ENCODE data around the gene CDC37L1. TPM values are rescaled to one million over a fixed set of nuclear protein-coding genes. Genes with fewer than 3 reads are reported as not detected.

Gene CDC37L1
- total RNA-seq, 1 donor from 2014 or later: 10.7 TPM

DNA sequence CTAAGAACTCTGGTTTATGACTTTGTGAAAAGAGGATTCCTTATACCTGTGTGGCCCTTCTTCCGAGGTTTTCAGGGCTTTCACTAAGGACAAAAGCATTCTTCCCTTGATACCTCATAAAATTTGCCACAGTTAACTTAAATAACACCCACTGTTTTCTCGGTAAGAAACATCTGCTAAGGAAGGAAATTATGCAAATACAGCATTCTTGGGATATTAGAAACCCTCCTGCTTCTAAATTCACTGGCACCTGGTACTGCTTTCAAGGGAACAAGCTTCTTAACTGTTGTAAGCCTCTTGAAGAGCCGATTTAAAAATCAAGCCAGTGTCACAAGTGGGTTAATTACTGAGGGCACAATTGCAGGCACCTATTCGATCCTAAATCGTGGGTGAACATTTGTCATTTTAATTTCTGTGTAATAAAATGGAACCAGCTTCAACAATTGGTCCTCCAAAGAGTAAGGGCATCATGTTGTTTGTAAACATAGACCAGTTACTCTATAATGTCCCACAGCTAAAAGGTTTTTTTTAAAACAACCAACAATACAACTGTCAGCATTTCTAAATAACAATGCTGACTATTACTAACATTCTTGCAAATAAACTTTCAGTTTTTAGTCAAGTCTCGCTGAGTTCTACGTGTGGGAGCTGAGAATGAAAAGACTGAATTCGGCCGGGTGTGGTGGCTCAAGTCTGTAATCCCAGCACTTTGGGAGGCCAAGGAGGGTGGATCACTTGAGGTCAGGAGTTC, 35.1 kb downstream of the CDC37L1 start:
- TF ChIP-seq, protein P1, sequence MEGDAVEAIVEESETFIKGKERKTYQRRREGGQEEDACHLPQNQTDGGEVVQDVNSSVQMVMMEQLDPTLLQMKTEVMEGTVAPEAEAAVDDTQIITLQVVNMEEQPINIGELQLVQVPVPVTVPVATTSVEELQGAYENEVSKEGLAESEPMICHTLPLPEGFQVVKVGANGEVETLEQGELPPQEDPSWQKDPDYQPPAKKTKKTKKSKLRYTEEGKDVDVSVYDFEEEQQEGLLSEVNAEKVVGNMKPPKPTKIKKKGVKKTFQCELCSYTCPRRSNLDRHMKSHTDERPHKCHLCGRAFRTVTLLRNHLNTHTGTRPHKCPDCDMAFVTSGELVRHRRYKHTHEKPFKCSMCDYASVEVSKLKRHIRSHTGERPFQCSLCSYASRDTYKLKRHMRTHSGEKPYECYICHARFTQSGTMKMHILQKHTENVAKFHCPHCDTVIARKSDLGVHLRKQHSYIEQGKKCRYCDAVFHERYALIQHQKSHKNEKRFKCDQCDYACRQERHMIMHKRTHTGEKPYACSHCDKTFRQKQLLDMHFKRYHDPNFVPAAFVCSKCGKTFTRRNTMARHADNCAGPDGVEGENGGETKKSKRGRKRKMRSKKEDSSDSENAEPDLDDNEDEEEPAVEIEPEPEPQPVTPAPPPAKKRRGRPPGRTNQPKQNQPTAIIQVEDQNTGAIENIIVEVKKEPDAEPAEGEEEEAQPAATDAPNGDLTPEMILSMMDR (IDR thresholded peaks at IDR 0.05; ENCODE audit: unreplicated experiment): no peak
- H3K4me1 Mint-ChIP-seq (ENCODE audit: unreplicated experiment): peaks cover 4% of the 10 kb centered on the region
- H3K27me3 Mint-ChIP-seq (ENCODE audit: unreplicated experiment): peaks cover 1% of the 10 kb centered on the region
- H3K27ac Mint-ChIP-seq (ENCODE audit: unreplicated experiment): no peak overlapping the region
- no peaks in the 10 kb centered on the region for H3K9me3 Mint-ChIP-seq (ENCODE audit: unreplicated experiment)
- H3K36me3 Mint-ChIP-seq (ENCODE audit: low read depth, unreplicated experiment): peaks cover 9% of the 10 kb centered on the region
- no peak overlapping the region for H3K4me3 Mint-ChIP-seq (ENCODE audit: unreplicated experiment)
- no peak for DNase-seq (ENCODE audit: low spot score)

DNA sequence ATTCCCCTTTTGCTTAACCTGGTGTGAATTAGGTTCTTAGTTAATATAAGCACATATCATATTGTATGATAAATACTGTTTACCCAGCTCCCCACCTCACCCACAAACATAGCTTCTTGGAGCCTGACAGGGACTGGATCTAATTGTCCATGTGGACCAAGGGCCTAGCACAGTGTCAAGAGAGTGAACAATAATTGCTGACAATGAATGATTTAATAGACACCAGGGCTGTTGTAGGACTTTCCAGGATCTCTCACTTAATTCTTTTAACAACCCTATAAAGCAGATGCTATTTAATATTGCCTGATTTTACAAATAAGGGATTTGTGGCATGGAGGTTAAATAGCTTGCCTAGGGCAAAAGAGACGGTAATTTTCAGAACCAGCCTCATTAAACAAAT, 36.8 kb downstream of the CDC37L1 start:
- H3K4me1 Mint-ChIP-seq (ENCODE audit: unreplicated experiment): peaks cover 4% of the 10 kb centered on the region
- TF ChIP-seq, protein P1 (IDR thresholded peaks at IDR 0.05; ENCODE audit: unreplicated experiment): no peak
- peaks cover 1% of the 10 kb centered on the region for H3K27me3 Mint-ChIP-seq (ENCODE audit: unreplicated experiment)
- peaks cover 12% of the 10 kb centered on the region for H3K36me3 Mint-ChIP-seq (ENCODE audit: low read depth, unreplicated experiment)
- no peak for DNase-seq (ENCODE audit: low spot score)
- no peak overlapping the region for H3K27ac Mint-ChIP-seq (ENCODE audit: unreplicated experiment)
- no peaks in the 10 kb centered on the region for H3K9me3 Mint-ChIP-seq (ENCODE audit: unreplicated experiment)
- H3K4me3 Mint-ChIP-seq (ENCODE audit: unreplicated experiment): no peak overlapping the region

DNA sequence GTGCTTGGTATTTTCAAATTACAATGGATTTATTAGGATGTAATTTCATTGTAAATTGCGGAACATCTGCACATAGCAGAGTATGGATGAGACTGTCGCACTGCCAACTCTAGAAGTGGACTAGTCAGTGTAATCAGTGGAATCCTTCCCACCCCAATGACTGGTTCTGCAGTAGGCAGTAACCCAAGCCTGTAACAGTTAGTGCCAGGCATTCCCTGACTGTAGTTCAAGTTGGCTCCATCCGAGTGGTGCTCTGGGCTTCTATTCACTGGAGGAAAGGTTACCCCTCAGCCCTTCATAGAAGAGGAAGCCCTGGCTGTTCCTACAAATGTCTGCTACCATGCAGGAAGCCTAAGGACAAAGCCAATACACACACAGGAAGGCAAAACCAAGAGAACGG, 38.4 kb downstream of the CDC37L1 start:
- Mint-ChIP-seq H3K4me3 (ENCODE audit: unreplicated experiment) (no peak overlapping the region), H3K36me3 (ENCODE audit: low read depth, unreplicated experiment) (peaks cover 12% of the 10 kb centered on the region), H3K4me1 (ENCODE audit: unreplicated experiment) (peaks cover 4% of the 10 kb centered on the region), H3K9me3 (ENCODE audit: unreplicated experiment) (no peaks in the 10 kb centered on the region), H3K27me3 (ENCODE audit: unreplicated experiment) (peaks cover 1% of the 10 kb centered on the region), H3K27ac (ENCODE audit: unreplicated experiment) (no peak overlapping the region)
- TF ChIP-seq, protein P1 (IDR thresholded peaks at IDR 0.05; ENCODE audit: unreplicated experiment): no peak
- no peak for DNase-seq (ENCODE audit: low spot score)

DNA sequence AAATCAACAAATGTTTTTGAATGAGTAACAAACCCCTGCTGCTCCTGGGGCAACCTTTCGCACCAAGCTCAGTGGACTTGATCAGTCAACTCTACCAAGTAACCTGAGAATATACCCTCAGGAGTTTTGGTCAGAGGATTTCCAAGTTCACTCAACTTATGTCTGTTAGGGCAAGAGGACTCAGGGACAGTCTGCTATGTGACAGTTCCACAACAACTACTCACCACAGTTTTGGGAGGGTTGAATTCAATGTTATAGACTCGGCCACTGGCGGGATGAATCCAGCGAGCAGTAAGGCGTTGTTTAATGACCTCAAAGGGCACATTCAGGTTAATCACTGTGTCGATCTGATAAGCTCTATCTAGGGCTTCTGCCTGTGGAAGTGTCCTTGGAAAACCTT, 39.5 kb downstream of the CDC37L1 start:
- H3K27ac Mint-ChIP-seq (ENCODE audit: unreplicated experiment): no peak overlapping the region
- TF ChIP-seq, protein P1 (IDR thresholded peaks at IDR 0.05; ENCODE audit: unreplicated experiment): no peak
- peaks cover 1% of the 10 kb centered on the region for H3K27me3 Mint-ChIP-seq (ENCODE audit: unreplicated experiment)
- no peak overlapping the region for H3K4me3 Mint-ChIP-seq (ENCODE audit: unreplicated experiment)
- DNase-seq (ENCODE audit: low spot score): no peak
- peaks cover 4% of the 10 kb centered on the region for H3K4me1 Mint-ChIP-seq (ENCODE audit: unreplicated experiment)
- H3K36me3 Mint-ChIP-seq (ENCODE audit: low read depth, unreplicated experiment): peaks cover 12% of the 10 kb centered on the region
- H3K9me3 Mint-ChIP-seq (ENCODE audit: unreplicated experiment): no peaks in the 10 kb centered on the region

GRCh38 chr9:4721736-4722135, 42.4 kb downstream of the CDC37L1 start:
- Mint-ChIP-seq H3K4me3 (ENCODE audit: unreplicated experiment) (no peak overlapping the region), H3K27me3 (ENCODE audit: unreplicated experiment) (no peaks in the 10 kb centered on the region), H3K9me3 (ENCODE audit: unreplicated experiment) (no peaks in the 10 kb centered on the region), H3K4me1 (ENCODE audit: unreplicated experiment) (peaks cover 4% of the 10 kb centered on the region), H3K27ac (ENCODE audit: unreplicated experiment) (no peak overlapping the region), H3K36me3 (ENCODE audit: low read depth, unreplicated experiment) (peaks cover 12% of the 10 kb centered on the region)
- TF ChIP-seq, protein P1 (IDR thresholded peaks at IDR 0.05; ENCODE audit: unreplicated experiment): no peak
- DNase-seq (ENCODE audit: low spot score): no peak

Data from endothelial cell (in vitro differentiated cells).